ENCODE measurements around the gene FARS2.

The FARS2 gene

DNA sequence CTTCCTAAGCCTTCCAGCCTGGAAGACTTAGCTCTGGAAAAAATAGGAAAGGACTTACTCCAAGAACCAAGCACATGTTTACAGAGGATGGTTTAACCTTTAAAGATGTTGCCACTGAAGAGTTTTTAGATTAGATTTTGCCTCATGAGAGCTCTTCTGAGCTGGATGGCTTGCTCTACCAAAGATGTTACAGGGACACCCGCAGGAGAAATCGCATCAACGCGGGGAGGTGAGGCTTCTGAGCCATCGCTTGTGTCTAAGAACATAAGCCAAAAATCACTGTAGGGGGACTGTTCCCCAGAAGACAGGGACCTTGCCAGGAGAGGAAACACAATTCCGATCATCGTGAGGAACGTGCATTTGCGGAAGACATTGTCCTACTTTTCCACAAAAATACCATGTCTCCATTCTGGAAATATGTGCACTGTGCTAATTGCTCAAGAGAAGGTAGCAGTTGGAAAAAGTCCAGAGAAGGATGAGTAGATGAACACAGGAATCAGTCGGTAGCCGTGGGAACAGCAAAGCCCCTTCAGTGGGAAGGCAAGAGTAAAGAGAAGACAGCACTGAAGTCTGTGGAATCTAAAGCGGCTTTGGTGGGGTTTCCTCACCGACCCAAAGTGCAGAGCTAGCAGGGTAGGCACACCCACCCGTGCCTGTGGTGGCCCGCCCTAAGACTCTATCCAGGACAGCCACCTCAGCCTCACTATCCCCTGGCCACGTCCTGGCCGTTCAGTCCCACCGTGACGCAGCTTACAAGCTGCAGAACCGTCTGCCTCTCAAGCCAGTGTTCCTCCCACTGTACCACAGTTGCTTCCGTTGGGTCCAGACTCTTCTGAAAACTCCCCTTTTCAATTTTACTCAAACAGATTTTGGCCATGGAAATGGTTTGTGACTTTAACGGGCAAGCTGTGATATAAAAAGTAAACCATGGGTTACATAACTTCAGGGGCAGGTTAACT, 410.6 kb downstream of the FARS2 start (continued):
- TF ChIP-seq, protein P1, sequence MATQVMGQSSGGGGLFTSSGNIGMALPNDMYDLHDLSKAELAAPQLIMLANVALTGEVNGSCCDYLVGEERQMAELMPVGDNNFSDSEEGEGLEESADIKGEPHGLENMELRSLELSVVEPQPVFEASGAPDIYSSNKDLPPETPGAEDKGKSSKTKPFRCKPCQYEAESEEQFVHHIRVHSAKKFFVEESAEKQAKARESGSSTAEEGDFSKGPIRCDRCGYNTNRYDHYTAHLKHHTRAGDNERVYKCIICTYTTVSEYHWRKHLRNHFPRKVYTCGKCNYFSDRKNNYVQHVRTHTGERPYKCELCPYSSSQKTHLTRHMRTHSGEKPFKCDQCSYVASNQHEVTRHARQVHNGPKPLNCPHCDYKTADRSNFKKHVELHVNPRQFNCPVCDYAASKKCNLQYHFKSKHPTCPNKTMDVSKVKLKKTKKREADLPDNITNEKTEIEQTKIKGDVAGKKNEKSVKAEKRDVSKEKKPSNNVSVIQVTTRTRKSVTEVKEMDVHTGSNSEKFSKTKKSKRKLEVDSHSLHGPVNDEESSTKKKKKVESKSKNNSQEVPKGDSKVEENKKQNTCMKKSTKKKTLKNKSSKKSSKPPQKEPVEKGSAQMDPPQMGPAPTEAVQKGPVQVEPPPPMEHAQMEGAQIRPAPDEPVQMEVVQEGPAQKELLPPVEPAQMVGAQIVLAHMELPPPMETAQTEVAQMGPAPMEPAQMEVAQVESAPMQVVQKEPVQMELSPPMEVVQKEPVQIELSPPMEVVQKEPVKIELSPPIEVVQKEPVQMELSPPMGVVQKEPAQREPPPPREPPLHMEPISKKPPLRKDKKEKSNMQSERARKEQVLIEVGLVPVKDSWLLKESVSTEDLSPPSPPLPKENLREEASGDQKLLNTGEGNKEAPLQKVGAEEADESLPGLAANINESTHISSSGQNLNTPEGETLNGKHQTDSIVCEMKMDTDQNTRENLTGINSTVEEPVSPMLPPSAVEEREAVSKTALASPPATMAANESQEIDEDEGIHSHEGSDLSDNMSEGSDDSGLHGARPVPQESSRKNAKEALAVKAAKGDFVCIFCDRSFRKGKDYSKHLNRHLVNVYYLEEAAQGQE (tag by site-specific recombination; IDR thresholded peaks at IDR 0.05): no peak
- TF ChIP-seq ZBTB20 (tag by site-specific recombination; IDR thresholded peaks at IDR 0.05) (no peak), IKZF3 (tag by site-specific recombination; IDR thresholded peaks at IDR 0.05) (no peak), ZFP41 (tag by site-specific recombination; IDR thresholded peaks at IDR 0.05; ENCODE audit: borderline replicate concordance) (no peak), FEZF1 (tag by site-specific recombination; IDR thresholded peaks at IDR 0.05) (no peak), ZNF350 (tag by site-specific recombination; IDR thresholded peaks at IDR 0.05) (no peak), ZNF548 (tag by site-specific recombination; IDR thresholded peaks at IDR 0.05) (no peak)
- TF ChIP-seq, protein P2, sequence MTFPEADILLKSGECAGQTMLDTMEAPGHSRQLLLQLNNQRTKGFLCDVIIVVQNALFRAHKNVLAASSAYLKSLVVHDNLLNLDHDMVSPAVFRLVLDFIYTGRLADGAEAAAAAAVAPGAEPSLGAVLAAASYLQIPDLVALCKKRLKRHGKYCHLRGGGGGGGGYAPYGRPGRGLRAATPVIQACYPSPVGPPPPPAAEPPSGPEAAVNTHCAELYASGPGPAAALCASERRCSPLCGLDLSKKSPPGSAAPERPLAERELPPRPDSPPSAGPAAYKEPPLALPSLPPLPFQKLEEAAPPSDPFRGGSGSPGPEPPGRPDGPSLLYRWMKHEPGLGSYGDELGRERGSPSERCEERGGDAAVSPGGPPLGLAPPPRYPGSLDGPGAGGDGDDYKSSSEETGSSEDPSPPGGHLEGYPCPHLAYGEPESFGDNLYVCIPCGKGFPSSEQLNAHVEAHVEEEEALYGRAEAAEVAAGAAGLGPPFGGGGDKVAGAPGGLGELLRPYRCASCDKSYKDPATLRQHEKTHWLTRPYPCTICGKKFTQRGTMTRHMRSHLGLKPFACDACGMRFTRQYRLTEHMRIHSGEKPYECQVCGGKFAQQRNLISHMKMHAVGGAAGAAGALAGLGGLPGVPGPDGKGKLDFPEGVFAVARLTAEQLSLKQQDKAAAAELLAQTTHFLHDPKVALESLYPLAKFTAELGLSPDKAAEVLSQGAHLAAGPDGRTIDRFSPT (tag by site-specific recombination; IDR thresholded peaks at IDR 0.05): no peak

DNA sequence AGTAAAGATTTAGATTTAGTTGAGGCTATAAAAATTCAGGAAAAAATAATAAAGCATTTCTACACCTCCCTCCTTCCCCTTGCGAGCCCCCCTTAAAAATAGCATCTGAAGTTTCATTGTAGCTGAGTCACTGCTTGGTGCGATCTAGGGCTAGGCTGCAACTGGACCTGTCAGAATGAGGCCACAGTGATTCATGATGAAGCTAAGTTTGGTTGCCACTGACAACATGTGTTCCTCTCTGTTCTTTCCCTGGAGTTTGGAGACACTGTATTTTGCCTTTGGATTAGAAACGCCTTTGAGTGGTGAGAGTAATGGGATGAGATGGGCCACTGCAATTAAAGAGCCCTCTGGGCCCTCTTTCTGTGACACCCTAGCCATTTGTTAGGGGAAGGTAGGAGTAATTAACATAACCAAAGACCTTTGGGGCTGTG, 411.3 kb downstream of the FARS2 start:
- CTCF ChIA-PET: interaction anchor here (1.2 kb wide), 1 partner anchor 49 kb away, joined by 3 read pairs; no protein-coding TSS in a partner anchor

DNA sequence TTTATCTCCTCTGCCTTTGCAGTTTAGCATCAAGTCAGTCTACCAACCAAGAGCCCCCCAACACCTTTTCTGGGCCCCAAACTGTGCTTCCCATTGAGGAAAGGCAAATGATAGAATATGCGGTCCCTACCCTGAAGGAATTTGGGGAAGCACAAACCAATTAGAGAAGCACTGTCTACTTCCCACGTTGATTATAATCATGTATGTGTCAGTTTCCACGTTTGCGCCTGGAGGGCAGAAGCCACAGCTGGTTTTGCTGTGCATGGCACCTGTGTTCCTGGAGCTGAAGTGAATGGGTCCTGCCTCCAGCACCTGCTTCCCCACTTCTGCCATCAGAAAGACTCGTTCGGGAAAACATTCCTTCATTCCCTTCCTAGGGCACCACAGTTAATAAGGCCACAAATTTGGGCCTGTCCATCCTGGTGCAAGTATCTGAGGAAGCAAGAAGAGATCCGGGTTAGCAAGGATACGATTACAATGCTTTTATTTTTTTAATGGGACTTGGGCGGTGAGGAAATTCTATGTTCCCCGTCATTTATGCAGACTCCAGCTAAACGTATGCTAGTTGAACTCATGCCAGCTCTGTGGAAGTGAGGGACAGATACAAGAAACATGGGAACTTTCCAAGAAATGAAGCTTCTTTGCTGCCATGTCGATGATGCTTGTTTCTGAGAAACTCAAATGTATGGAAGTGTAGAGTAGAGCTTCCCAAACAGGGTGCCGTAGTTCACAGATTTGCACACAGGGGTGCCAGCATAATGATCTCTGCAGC, 411.9 kb downstream of the FARS2 start:
- POLR2A ChIA-PET: no interaction called here
- Histone ChIP-seq H3K4me3 (ENCODE audit: low read depth, low read length) (no peak overlapping the region), H3K4me1 (ENCODE audit: control insufficient read depth, insufficient read depth, low read length) (0 out of 2 replicates have a peak, but pooled peaks cover 3% of the 10 kb centered on the region), H3K9me3 (ENCODE audit: control insufficient read depth, insufficient read depth, low read depth, low read length) (no peaks in the 10 kb centered on the region), H3K27ac (ENCODE audit: extremely low read depth, low read depth, low read length) (no peak overlapping the region), H3K36me3 (ENCODE audit: control insufficient read depth in 2 of 2, insufficient read depth in 1 of 2, low read length in 2 of 2) (no peaks in the 10 kb centered on the region)
- TF ChIP-seq ZNF10 (tag by site-specific recombination; IDR thresholded peaks at IDR 0.05) (no peak), HOXA7 (CRISPR knock-in tag; IDR thresholded peaks at IDR 0.05; ENCODE audit: borderline replicate concordance) (no peak), ZNF76 (tag by site-specific recombination; IDR thresholded peaks at IDR 0.05; ENCODE audit: borderline replicate concordance, low read depth) (no peak), SCRT1 (tag by site-specific recombination; IDR thresholded peaks at IDR 0.05; ENCODE audit: borderline replicate concordance) (no peak), ZNF202 (tag by site-specific recombination; IDR thresholded peaks at IDR 0.05; ENCODE audit: borderline replicate concordance) (no peak), ZNF629 (tag by site-specific recombination; IDR thresholded peaks at IDR 0.05) (no peak), ZNF558 (tag by site-specific recombination; IDR thresholded peaks at IDR 0.05) (no peak), SCRT2 (tag by site-specific recombination; IDR thresholded peaks at IDR 0.05) (no peak), ZNF16 (tag by site-specific recombination; IDR thresholded peaks at IDR 0.05; ENCODE audit: low read depth) (no peak), ZXDB (tag by site-specific recombination; IDR thresholded peaks at IDR 0.05) (no peak), ZBTB20 (tag by site-specific recombination; IDR thresholded peaks at IDR 0.05) (no peak), ZNF133 (tag by site-specific recombination; IDR thresholded peaks at IDR 0.05) (no peak)
- TF ChIP-seq, protein P3, sequence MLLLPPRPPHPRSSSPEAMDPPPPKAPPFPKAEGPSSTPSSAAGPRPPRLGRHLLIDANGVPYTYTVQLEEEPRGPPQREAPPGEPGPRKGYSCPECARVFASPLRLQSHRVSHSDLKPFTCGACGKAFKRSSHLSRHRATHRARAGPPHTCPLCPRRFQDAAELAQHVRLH (tag by site-specific recombination; IDR thresholded peaks at IDR 0.05): no peak
- CTCF ChIA-PET: interaction anchor here (0.6 to 1.2 kb wide), 2 partner anchors 50 to 202 kb away, joined by 3 read pairs; no protein-coding TSS in a partner anchor

More for the DNA sequence above, 411.3 kb downstream of the FARS2 start:
- Histone ChIP-seq H3K36me3 (ENCODE audit: control insufficient read depth in 2 of 2, insufficient read depth in 1 of 2, low read length in 2 of 2) (no peaks in the 10 kb centered on the region), H3K4me3 (ENCODE audit: low read depth, low read length) (no peak overlapping the region), H3K27ac (ENCODE audit: extremely low read depth, low read depth, low read length) (no peak overlapping the region), H3K9me3 (ENCODE audit: control insufficient read depth, insufficient read depth, low read depth, low read length) (no peaks in the 10 kb centered on the region), H3K4me1 (ENCODE audit: control insufficient read depth, insufficient read depth, low read length) (0 out of 2 replicates have a peak, but pooled peaks cover 3% of the 10 kb centered on the region)
- TF ChIP-seq SP2 (tag by site-specific recombination; IDR thresholded peaks at IDR 0.05) (no peak), ZNF354C (tag by site-specific recombination; IDR thresholded peaks at IDR 0.05; ENCODE audit: borderline replicate concordance, low read depth) (no peak), ZNF223 (tag by site-specific recombination; IDR thresholded peaks at IDR 0.05) (no peak), ZNF596 (tag by site-specific recombination; IDR thresholded peaks at IDR 0.05) (no peak), ZNF530 (tag by site-specific recombination; IDR thresholded peaks at IDR 0.05; ENCODE audit: low read depth) (no peak), MZF1 (tag by site-specific recombination; IDR thresholded peaks at IDR 0.05; ENCODE audit: borderline replicate concordance) (no peak), TRIM28 (IDR thresholded peaks at IDR 0.05; ENCODE audit: borderline replicate concordance, low read length) (no peak), ZFP41 (tag by site-specific recombination; IDR thresholded peaks at IDR 0.05; ENCODE audit: borderline replicate concordance) (no peak), GLIS2 (tag by site-specific recombination; IDR thresholded peaks at IDR 0.05) (no peak), YY2 (tag by site-specific recombination; IDR thresholded peaks at IDR 0.05) (no peak)
- POLR2A ChIA-PET: no interaction called here
